ENCODE data around the gene DCLK2. TPM values are rescaled to one million over a fixed set of nuclear protein-coding genes. Genes with fewer than 3 reads are reported as not detected.

Gene DCLK2
- total and polyA plus RNA-seq, 2 of the 4 experiments (the other 2 are of a cell fraction) = 11.3 to 15.5 TPM

DNA sequence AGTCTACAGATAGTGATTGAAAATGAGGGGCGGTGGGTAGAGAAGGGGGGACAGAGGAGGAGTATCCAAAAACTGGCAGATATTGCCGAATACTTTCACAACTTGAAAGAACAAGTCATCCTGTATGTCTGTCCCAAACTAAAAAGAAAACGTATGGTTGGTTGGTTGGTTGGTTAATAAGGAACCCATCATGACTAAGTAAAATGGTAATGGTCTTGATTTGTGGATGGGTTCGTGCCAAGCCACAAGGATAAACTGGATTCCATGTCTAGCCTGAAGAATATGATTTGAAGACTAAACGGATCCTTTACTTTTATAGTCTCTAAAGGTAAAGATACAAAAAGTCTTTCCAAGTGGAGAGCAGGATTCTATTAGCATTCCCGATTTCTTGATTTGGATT, 208.4 kb downstream of the DCLK2 start:
- H2AK9ac ChIP-seq (replicated peaks; ENCODE audit: low read depth, low read length, poor library complexity) = no peak overlapping the region
- no peak overlapping the region for H2BK120ac ChIP-seq (ENCODE audit: low read depth, low read length)
- no peak overlapping the region for H3K4ac ChIP-seq (ENCODE audit: low read depth, low read length)
- H2AFZ ChIP-seq (replicated peaks; ENCODE audit: low read length, poor library complexity) = no peak overlapping the region
- no peak overlapping the region for H2BK20ac ChIP-seq (ENCODE audit: low read depth, low read length)
- no peak overlapping the region for H2BK5ac ChIP-seq (ENCODE audit: low read depth, low read length, poor library complexity, severe bottlenecking)
- no peaks in the 10 kb centered on the region for H3K9me3 ChIP-seq (ENCODE audit: control insufficient read depth, insufficient read depth, low read length)
- peaks cover 10% of the 10 kb centered on the region for H3K4me1 ChIP-seq (ENCODE audit: control insufficient read depth, insufficient read depth, low read length)
- no peak overlapping the region for H3K56ac ChIP-seq (ENCODE audit: extremely low read depth, insufficient read depth, low read length)
- no peak overlapping the region for H3K14ac ChIP-seq (replicated peaks; ENCODE audit: low read depth, low read length)
- no peak for TF ChIP-seq SMC3 (IDR thresholded peaks at IDR 0.05; ENCODE audit: low read depth, low read length)
- no peaks in the 10 kb centered on the region for H4K20me1 ChIP-seq (ENCODE audit: insufficient read depth, low read length)
- peaks cover 1% of the 10 kb centered on the region; the same call in 1 of the 2 replicates for H3K36me3 ChIP-seq (ENCODE audit: control insufficient read depth, insufficient read depth, low read length)
- H3K79me1 ChIP-seq (ENCODE audit: low read depth in 1 of 2, low read length in 2 of 2) = no peaks in the 10 kb centered on the region
- no peak overlapping the region for H4K91ac ChIP-seq (ENCODE audit: insufficient read depth, low read depth, low read length)
- no peak overlapping the region for H2AK5ac ChIP-seq (ENCODE audit: low read depth, low read length)
- ChIA-PET CTCF (interaction anchor here (1.1 kb wide), 1 partner anchor 11 kb away, joined by 4 read pairs; no protein-coding TSS in a partner anchor), POLR2A (ENCODE audit: unreplicated experiment) (no interaction called here)
- no CpG with 5 or more reads among the region's 6 CpGs for WGBS, 2 experiments (ENCODE audit: extremely low coverage in 2 of 2, insufficient read length in 1 of 2)
- in situ Hi-C loops (cut with MboI; ENCODE audit: low sequenced_read_pairs) = no loop called here
- H3K18ac ChIP-seq (ENCODE audit: low read depth, low read length) = no peak overlapping the region
- DNase-seq (no peak), ATAC-seq (ENCODE audit: low read depth) (no peak)
- no TSS peak for BruUV-seq (replicated peaks)
- H4K8ac ChIP-seq (ENCODE audit: low read depth in 2 of 2, low read length in 2 of 2) = no peak overlapping the region
- dilution Hi-C loops (cut with HindIII; ENCODE audit: low sequenced_read_pairs, unreplicated experiment) = no loop called here
- H3K4me2 ChIP-seq (ENCODE audit: low read depth, low read length) = no peak overlapping the region
- no peak overlapping the region for H2BK15ac ChIP-seq (ENCODE audit: low read depth, low read length)
- no peak overlapping the region for H3K23ac ChIP-seq (ENCODE audit: low read depth, low read length)
- H3K9me1 ChIP-seq (ENCODE audit: insufficient read depth, low read length) = peaks cover 7% of the 10 kb centered on the region; the same call in 1 of the 2 replicates
- no peak overlapping the region for H4K5ac ChIP-seq (ENCODE audit: low read depth, low read length)
- intact Hi-C loops (cut with micrococcal nuclease) = no loop called here
- H3K4me3 ChIP-seq (ENCODE audit: insufficient read depth, low read depth, low read length) = no peak overlapping the region
- no peak overlapping the region for H3K9ac ChIP-seq (ENCODE audit: low read depth, low read length)
- H3K27me3 ChIP-seq (ENCODE audit: control insufficient read depth, insufficient read depth, low read length) = no peaks in the 10 kb centered on the region
- H3K27ac ChIP-seq (ENCODE audit: insufficient read depth, low read length) = no peak overlapping the region

Measured in IMR-90 (cell line).